Measurements from ENCODE around the gene MYH2. TPM values are rescaled to one million over a fixed set of nuclear protein-coding genes. Genes with fewer than 3 reads are reported as not detected.

MYH2 gene
- not detected for total RNA-seq

- ChIA-PET CTCF (no interaction called here), POLR2A (no interaction called here)
- H3K27me3 Mint-ChIP-seq = peaks cover 5% of the 10 kb centered on the region
- no peak within 1 kb of the TSS for H3K4me3 Mint-ChIP-seq
- DNase-seq = no peak
- H3K9me3 Mint-ChIP-seq = no peaks in the 10 kb centered on the region
- intact Hi-C loops (cut with micrococcal nuclease) = no loop called here
- no peak within 1 kb of the TSS for H3K27ac Mint-ChIP-seq
- H3K36me3 Mint-ChIP-seq = no peaks in the 10 kb centered on the region
- no peaks in the 10 kb centered on the region for H3K4me1 Mint-ChIP-seq (ENCODE audit: low read depth)
These were observed at the start of gene MYH2 for GRCh38 chr17:10549096-10549842. Gene MYH2, minus strand, starts transcription at chr17:10549658. Its CDS starts 1,738 bp downstream, at chr17:10547920.

- H3K4me3 Mint-ChIP-seq = no peak overlapping the region
- no peak for DNase-seq
These were observed 49.2 kb upstream of the MYH2 start for GRCh38 chr17:10598621-10599020.

GRCh38 chr17:10589553-10590145, 40.2 kb upstream of the MYH2 start:
- ChIA-PET POLR2A (no interaction called here), CTCF (no interaction called here)
- Mint-ChIP-seq H3K27ac (no peak overlapping the region), H3K4me3 (no peak overlapping the region), H3K4me1 (ENCODE audit: low read depth) (no peaks in the 10 kb centered on the region), H3K9me3 (no peaks in the 10 kb centered on the region), H3K27me3 (peaks cover 17% of the 10 kb centered on the region), H3K36me3 (no peaks in the 10 kb centered on the region)
- intact Hi-C loops (cut with micrococcal nuclease) = no loop called here
- DNase-seq = no peak

More at GRCh38 chr17:10598621-10599020, 49.2 kb upstream of the MYH2 start:
- intact Hi-C loops (cut with micrococcal nuclease) = no loop called here
- Mint-ChIP-seq H3K27me3 (peaks cover 15% of the 10 kb centered on the region), H3K27ac (no peak overlapping the region), H3K4me1 (ENCODE audit: low read depth) (no peaks in the 10 kb centered on the region), H3K36me3 (no peaks in the 10 kb centered on the region), H3K9me3 (no peaks in the 10 kb centered on the region)
- POLR2A ChIA-PET = no interaction called here
- CTCF ChIA-PET = interaction anchor here (4.8 kb wide), 1 partner anchor 18 kb away, joined by 24 read pairs; no protein-coding TSS in a partner anchor

- Mint-ChIP-seq H3K36me3 (no peaks in the 10 kb centered on the region), H3K27ac (no peak overlapping the region), H3K27me3 (peaks cover 7% of the 10 kb centered on the region), H3K9me3 (no peaks in the 10 kb centered on the region), H3K4me1 (ENCODE audit: low read depth) (no peaks in the 10 kb centered on the region), H3K4me3 (no peak overlapping the region)
- POLR2A ChIA-PET = no interaction called here
- intact Hi-C loops (cut with micrococcal nuclease) = no loop called here
- CTCF ChIA-PET = no interaction called here
- DNase-seq = no peak
These were observed 36.1 kb upstream of the MYH2 start for GRCh38 chr17:10585529-10585928.

- ChIA-PET CTCF (interaction anchor here (0.7 kb wide), 1 partner anchor 11 kb away, joined by 3 read pairs; no protein-coding TSS in a partner anchor), POLR2A (no interaction called here)
- Mint-ChIP-seq H3K27me3 (peaks cover 2% of the 10 kb centered on the region), H3K36me3 (no peaks in the 10 kb centered on the region), H3K4me1 (ENCODE audit: low read depth) (no peaks in the 10 kb centered on the region), H3K4me3 (no peak overlapping the region), H3K27ac (no peak overlapping the region), H3K9me3 (no peaks in the 10 kb centered on the region)
- DNase-seq = no peak
- intact Hi-C loops (cut with micrococcal nuclease) = no loop called here
These were observed 34.4 kb upstream of the MYH2 start for GRCh38 chr17:10583834-10584233.

GRCh38 chr17:10579270-10579669, 29.8 kb upstream of the MYH2 start:
- H3K4me1 Mint-ChIP-seq (ENCODE audit: low read depth) = no peaks in the 10 kb centered on the region

GRCh38 chr17:10574324-10574723, 24.9 kb upstream of the MYH2 start:
- Mint-ChIP-seq H3K27me3 (peaks cover 3% of the 10 kb centered on the region), H3K4me1 (ENCODE audit: low read depth) (no peaks in the 10 kb centered on the region), H3K4me3 (no peak overlapping the region), H3K36me3 (no peaks in the 10 kb centered on the region), H3K27ac (no peak overlapping the region), H3K9me3 (no peaks in the 10 kb centered on the region)
- POLR2A ChIA-PET = no interaction called here
- CTCF ChIA-PET = no interaction called here
- no peak for DNase-seq
- intact Hi-C loops (cut with micrococcal nuclease) = no loop called here

More at GRCh38 chr17:10579270-10579669, 29.8 kb upstream of the MYH2 start:
- intact Hi-C loops (cut with micrococcal nuclease) = no loop called here
- POLR2A ChIA-PET = no interaction called here
- H3K9me3 Mint-ChIP-seq = no peaks in the 10 kb centered on the region
- no peak overlapping the region for H3K27ac Mint-ChIP-seq
- H3K4me3 Mint-ChIP-seq = no peak overlapping the region
- CTCF ChIA-PET = interaction anchor here (1.1 kb wide), 1 partner anchor 38 kb away, joined by 4 read pairs; no protein-coding TSS in a partner anchor
- no peaks in the 10 kb centered on the region for H3K36me3 Mint-ChIP-seq
- peaks cover 3% of the 10 kb centered on the region for H3K27me3 Mint-ChIP-seq
- no peak for DNase-seq

- H3K27me3 Mint-ChIP-seq = peaks cover 3% of the 10 kb centered on the region
- no peaks in the 10 kb centered on the region for H3K36me3 Mint-ChIP-seq
- no peaks in the 10 kb centered on the region for H3K9me3 Mint-ChIP-seq
- H3K4me1 Mint-ChIP-seq (ENCODE audit: low read depth) = no peaks in the 10 kb centered on the region
- no peak overlapping the region for H3K27ac Mint-ChIP-seq
- ChIA-PET CTCF (no interaction called here), POLR2A (no interaction called here)
- intact Hi-C loops (cut with micrococcal nuclease) = no loop called here
- H3K4me3 Mint-ChIP-seq = no peak overlapping the region
- no peak for DNase-seq
These were observed 14.7 kb upstream of the MYH2 start for GRCh38 chr17:10563991-10564660.

GRCh38 chr17:10558049-10558448, 8.6 kb upstream of the MYH2 start:
- H3K4me1 Mint-ChIP-seq (ENCODE audit: low read depth) = no peaks in the 10 kb centered on the region

GRCh38 chr17:10557422-10557821, 8.0 kb upstream of the MYH2 start:
- intact Hi-C loops (cut with micrococcal nuclease) = no loop called here
- Mint-ChIP-seq H3K9me3 (no peaks in the 10 kb centered on the region), H3K36me3 (no peaks in the 10 kb centered on the region), H3K27me3 (peaks cover 4% of the 10 kb centered on the region), H3K27ac (no peak overlapping the region), H3K4me1 (ENCODE audit: low read depth) (no peaks in the 10 kb centered on the region), H3K4me3 (no peak overlapping the region)
- ChIA-PET POLR2A (no interaction called here), CTCF (no interaction called here)
- DNase-seq = no peak

More at GRCh38 chr17:10558049-10558448, 8.6 kb upstream of the MYH2 start:
- ChIA-PET CTCF (no interaction called here), POLR2A (no interaction called here)
- Mint-ChIP-seq H3K27ac (no peak overlapping the region), H3K9me3 (no peaks in the 10 kb centered on the region), H3K36me3 (no peaks in the 10 kb centered on the region), H3K4me3 (no peak overlapping the region), H3K27me3 (peaks cover 4% of the 10 kb centered on the region)
- DNase-seq = no peak
- intact Hi-C loops (cut with micrococcal nuclease) = no loop called here

- Mint-ChIP-seq H3K9me3 (no peaks in the 10 kb centered on the region), H3K27ac (no peak overlapping the region), H3K4me3 (no peak overlapping the region), H3K27me3 (peaks cover 4% of the 10 kb centered on the region), H3K36me3 (no peaks in the 10 kb centered on the region), H3K4me1 (ENCODE audit: low read depth) (no peaks in the 10 kb centered on the region)
- POLR2A ChIA-PET = no interaction called here
- DNase-seq = no peak
- CTCF ChIA-PET = no interaction called here
- intact Hi-C loops (cut with micrococcal nuclease) = no loop called here
These were observed 7.0 kb upstream of the MYH2 start for GRCh38 chr17:10556301-10557005.

GRCh38 chr17:10550014-10550413, 556 bp upstream of the MYH2 start:
- Mint-ChIP-seq H3K27ac (no peak overlapping the region), H3K36me3 (no peaks in the 10 kb centered on the region), H3K4me1 (ENCODE audit: low read depth) (no peaks in the 10 kb centered on the region), H3K27me3 (peaks cover 5% of the 10 kb centered on the region), H3K9me3 (no peaks in the 10 kb centered on the region), H3K4me3 (no peak overlapping the region)
- intact Hi-C loops (cut with micrococcal nuclease) = no loop called here
- ChIA-PET CTCF (no interaction called here), POLR2A (no interaction called here)
- DNase-seq = no peak
